Gastrocnemius medialis (tissue), 4 donors: Measurements from ENCODE around the gene PNCK.

Experiments used
- CTCF ChIP-seq, 5 experiments: fragments of 450-650 bp in 3 of 5; fragments of 200-600 bp in 2 of 5; sonication (generic) in 2 of 5; IDR thresholded peaks in 4 of 5; conservative IDR thresholded peaks in 1 of 5; 1 replicate in 4 of 5; 2 replicates in 1 of 5; pipeline ENCODE4 v1.5.1; 2016 to 2019; ENCODE audit warnings: antibody characterized with exemption in 5 of 5, mild to moderate bottlenecking in 3 of 5, moderate library complexity in 3 of 5
- POLR2A ChIP-seq, 2 donors: fragments of 450-650 bp; IDR thresholded peaks; one replicate each; pipeline ENCODE4 v1.6.1; 2017; ENCODE audit warnings: antibody characterized with exemption in 2 of 2, mild to moderate bottlenecking in 2 of 2, moderate library complexity in 2 of 2

GRCh38 chrX:153687121-153688039 is 13.8 kb upstream of the PNCK start, which contains the start of gene SLC6A8:
- TF ChIP-seq CTCF (IDR thresholded peaks at IDR 0.05 in 4 of 5, conservative IDR thresholded peaks at IDR 0.05 in 1 of 5) = peak in 4 of 5 experiments; percentile 38 to 60 (median 49)
- TF ChIP-seq POLR2A (IDR thresholded peaks at IDR 0.05) = peak; percentile 70 to 71
